Endothelial cell of umbilical vein (primary cell): ENCODE results near the gene HNRNPL. TPM values are rescaled to one million over a fixed set of nuclear protein-coding genes. Genes with fewer than 3 reads are reported as not detected.

ENCODE experiments used
- BruUV-seq: library from RNA; stranded (reverse); fragments of 400-500 nt; replicated peaks from 2 replicates; lab custom pipeline; 2021; lab: Mats Ljungman, UMichigan
- CTCF ChIA-PET: fragments of 300-600, 350-600 bp; sonication (Branson Sonifier 250); formaldehyde crosslinking; loops from one replicate; lab custom pipeline; 2021; ENCODE audit warnings: antibody characterized with exemption, inconsistent platforms; lab: Charles Lee
- POLR2A ChIA-PET: fragments of 300-600, 350-600 bp; sonication (Branson Sonifier 250); formaldehyde crosslinking; loops from one replicate; lab custom pipeline; 2021; ENCODE audit warnings: antibody characterized with exemption, inconsistent platforms; lab: Charles Lee
- DNase-seq: peaks from one replicate; pipeline ENCODE4 v3.0.0-alpha.2; 2011; ENCODE audit warnings: low read depth, low spot score
- FAIRE-seq: peaks from 2 replicates; lab custom pipeline; 2011; peaks lifted over from hg19 to GRCh38; lab: Jason Lieb, UNC
- H2AFZ ChIP-seq: 2 replicates; pipeline ENCODE4 v1.6.0; 2012; ENCODE audit warnings: low read depth, low read length, control low read depth, inconsistent platforms
- H3K27ac ChIP-seq: 2 replicates; pipeline ENCODE4 v1.5.1; 2011; ENCODE audit warnings: low read depth, mild to moderate bottlenecking, control low read depth, low read length, moderate library complexity; ENCODE audit not compliant: insufficient read depth
- H3K27me3 ChIP-seq, 2 experiments: 2 replicates each; pipeline versions ENCODE4 v1.6.0 to v1.6.1; 2011; ENCODE audit warnings: low read length in 2 of 2, mixed read lengths in 1 of 2; ENCODE audit not compliant: control insufficient read depth in 2 of 2, insufficient read depth in 2 of 2
- H3K36me3 ChIP-seq, 2 experiments: 2 replicates in 1 of 2; 3 replicates in 1 of 2; pipeline ENCODE4 v1.5.1; 2011; ENCODE audit warnings: low read length in 2 of 2, mild to moderate bottlenecking in 1 of 2, moderate library complexity in 1 of 2; ENCODE audit not compliant: control insufficient read depth in 2 of 2, insufficient read depth in 2 of 2; ENCODE audit errors: extremely low read depth in 1 of 2
- H3K4me1 ChIP-seq: 3 replicates; pipeline ENCODE4 v1.5.1; 2011; ENCODE audit warnings: mild to moderate bottlenecking, low read length; ENCODE audit not compliant: control insufficient read depth, insufficient read depth; ENCODE audit errors: extremely low read depth
- H3K4me2 ChIP-seq: 2 replicates; pipeline ENCODE4 v1.6.1; 2011; ENCODE audit warnings: low read length, control low read depth, mixed read lengths; ENCODE audit not compliant: insufficient read depth
- H3K4me3 ChIP-seq, 3 experiments: fragments of 200-600 bp in 1 of 3; sonication (generic), shearing (Covaris generic) in 1 of 3; replicated peaks in 1 of 3; 2 replicates each; pipeline ENCODE4 v1.5.1; 2011 to 2016; ENCODE audit warnings: control low read depth in 3 of 3, low read length in 3 of 3, mild to moderate bottlenecking in 2 of 3, inconsistent platforms in 1 of 3, low read depth in 1 of 3, moderate library complexity in 1 of 3; ENCODE audit not compliant: insufficient read depth in 1 of 3
- H3K79me2 ChIP-seq: 2 replicates; pipeline ENCODE4 v1.6.0; 2012; ENCODE audit warnings: low read length, inconsistent platforms; ENCODE audit not compliant: control insufficient read depth, insufficient read depth
- H3K9ac ChIP-seq: replicated peaks from 2 replicates; pipeline ENCODE3; 2011; ENCODE audit warnings: low read length, control low read depth; ENCODE audit not compliant: insufficient read depth; ENCODE audit errors: extremely low read depth
- H3K9me1 ChIP-seq: replicated peaks from 3 replicates; pipeline ENCODE4 v1.6.0; 2011; ENCODE audit warnings: mild to moderate bottlenecking, low read length; ENCODE audit not compliant: control insufficient read depth, insufficient read depth; ENCODE audit errors: extremely low read depth
- H3K9me3 ChIP-seq: replicated peaks from 2 replicates; pipeline ENCODE4 v1.5.1; 2012; ENCODE audit warnings: low read length, inconsistent platforms; ENCODE audit not compliant: control insufficient read depth, insufficient read depth
- H4K20me1 ChIP-seq: replicated peaks from 2 replicates; pipeline ENCODE3; 2011; ENCODE audit warnings: mild to moderate bottlenecking, low read length; ENCODE audit not compliant: control insufficient read depth, insufficient read depth; ENCODE audit errors: extremely low read depth
- EZH2 ChIP-seq: IDR thresholded peaks from 2 replicates; pipeline ENCODE4 v1.6.1; 2012; ENCODE audit warnings: borderline replicate concordance, low read depth, mild to moderate bottlenecking, moderate library complexity, low read length, inconsistent platforms; ENCODE audit not compliant: severe bottlenecking
- FOS ChIP-seq: IDR thresholded peaks from 2 replicates; pipeline ENCODE4 v1.6.1; 2011; ENCODE audit warnings: mild to moderate bottlenecking, low read length, moderate library complexity, borderline replicate concordance; ENCODE audit not compliant: insufficient read depth
- GATA2 ChIP-seq: IDR thresholded peaks from 2 replicates; pipeline ENCODE4 v1.7.0; 2011; ENCODE audit warnings: low read depth, mild to moderate bottlenecking, moderate library complexity, mixed read lengths, low read length; ENCODE audit not compliant: insufficient read length, insufficient read depth
- JUN ChIP-seq: IDR thresholded peaks from 2 replicates; pipeline ENCODE4 v1.6.1; 2011; ENCODE audit warnings: borderline replicate concordance, low read depth; ENCODE audit not compliant: insufficient read length, insufficient read depth
- MYC ChIP-seq: IDR thresholded peaks from one replicate; pipeline ENCODE4 v1.6.1; 2011; ENCODE audit warnings: mild to moderate bottlenecking, low read depth, low read length
- POLR2A ChIP-seq: IDR thresholded peaks from 2 replicates; pipeline ENCODE4 v1.6.1; 2012; ENCODE audit warnings: low read depth, mild to moderate bottlenecking, control low read depth, low read length
- POLR2AphosphoS5 ChIP-seq: IDR thresholded peaks from 2 replicates; pipeline ENCODE4 v1.6.1; 2012; ENCODE audit warnings: low read depth, mild to moderate bottlenecking, control low read depth, low read length, moderate library complexity; ENCODE audit not compliant: insufficient read depth
- dilution Hi-C: fragments of 300-500 bp; cut with MboI; formaldehyde crosslinking; loops from one replicate; pipeline ENCODE4 v1.15.0; 2019; ENCODE audit warnings: low sequenced_read_pairs; ENCODE audit not compliant: extremely low pct_ligation_motif_present
- intact Hi-C: fragments of 100-400 bp; cut with micrococcal nuclease; formaldehyde crosslinking; loops from one replicate; pipeline ENCODE4 v1.10.0; 2022
- polyA plus RNA-seq, 4 experiments: library from polyadenylated mRNA; depleted of rRNA in 3 of 4; stranded (reverse) in 3 of 4; unstranded in 1 of 4; fragments of >200 nt; gene quantifications; 2 replicates each; pipeline versions ENCODE4 v1.2.1 to v1.2.3, GENCODE V29; 2011 to 2012; ENCODE audit warnings: missing spikeins in 1 of 4
- total RNA-seq: library from RNA; stranded (reverse); gene quantifications from 2 replicates; pipeline ENCODE4 v1.2.3, GENCODE V29; 2021
- TF ChIP-seq, protein P1 (sequence below): IDR thresholded peaks from 2 replicates; pipeline ENCODE4 v1.6.1; 2011; ENCODE audit not compliant: insufficient read depth, insufficient read length
- TF ChIP-seq, protein P2 (sequence below), 2 donors: IDR thresholded peaks; 1 replicate in 1 of 2; 2 replicates in 1 of 2; pipeline ENCODE4 v1.5.1; 2011; ENCODE audit warnings: low read length in 2 of 2, mild to moderate bottlenecking in 2 of 2, moderate library complexity in 2 of 2, control low read depth in 1 of 2, inconsistent platforms in 1 of 2, low read depth in 1 of 2; ENCODE audit not compliant: insufficient read depth in 1 of 2; ENCODE audit errors: extremely low read depth in 1 of 2

HNRNPL gene
- total and polyA plus RNA-seq, 2 donors (not counting 3 experiments of a cell fraction or from before 2014, with no cell fraction given) = 305 to 451 TPM

DNA sequence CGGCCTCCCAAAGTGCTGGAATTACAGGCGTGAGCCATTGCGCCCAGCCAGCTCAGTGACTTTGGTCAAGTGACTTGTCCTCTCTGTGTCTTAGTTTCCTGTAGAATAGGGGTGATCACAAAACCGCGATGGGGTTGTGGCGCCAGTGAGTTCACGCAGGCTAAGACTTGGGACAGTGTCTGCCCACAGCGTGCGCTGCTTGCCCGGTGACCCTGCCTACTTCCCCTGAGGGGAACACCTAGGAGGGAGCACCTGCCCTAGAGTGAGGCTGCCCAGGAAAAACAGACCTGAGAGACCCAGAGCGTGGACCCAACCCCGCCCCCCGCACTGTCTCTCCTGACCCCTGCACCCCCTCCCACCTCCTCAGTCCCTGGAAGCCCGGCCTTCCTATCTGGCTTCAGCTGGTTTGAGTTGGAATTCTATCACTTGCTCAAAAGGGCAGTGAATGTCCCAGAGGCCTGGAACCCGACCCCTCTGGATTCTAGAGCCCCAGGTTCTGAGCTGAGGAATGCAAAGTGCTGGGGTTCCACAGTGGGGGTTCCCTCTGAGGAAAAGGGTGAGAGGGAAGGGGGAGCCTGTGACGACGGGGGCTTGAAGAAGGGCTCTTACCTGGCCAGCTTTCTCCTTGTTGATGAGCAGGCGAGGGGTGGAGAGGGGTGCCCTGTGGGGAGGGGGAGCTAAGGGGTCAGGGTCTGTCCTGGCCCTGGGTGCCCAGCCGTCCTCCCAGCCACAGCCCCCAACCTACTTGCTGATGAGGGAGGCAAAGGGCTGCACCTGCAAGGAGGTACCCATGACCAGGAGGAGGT is 30.5 kb upstream of the HNRNPL start:
- H3K79me2 ChIP-seq = no peaks in the 10 kb centered on the region
- H3K4me1 ChIP-seq = peaks cover 13% of the 10 kb centered on the region
- no peak overlapping the region for H2AFZ ChIP-seq
- TF ChIP-seq FOS = no peak
- no peak overlapping the region for H3K27ac ChIP-seq
- H3K9me1 ChIP-seq = no peaks in the 10 kb centered on the region
- H3K9me3 ChIP-seq = no peaks in the 10 kb centered on the region
- no peak overlapping the region for H3K4me2 ChIP-seq
- FAIRE-seq (no peak), DNase-seq (no peak)
- intact Hi-C loops (no loop called here), dilution Hi-C loops (no loop called here)
- peaks cover 0 to 9% of the 10 kb centered on the region in 2 experiments for H3K36me3 ChIP-seq
- H4K20me1 ChIP-seq = no peaks in the 10 kb centered on the region
- ChIA-PET POLR2A (no interaction called here), CTCF (no interaction called here)
- no peaks in the 10 kb centered on the region for H3K27me3 ChIP-seq
- no TSS peak for BruUV-seq
- H3K9ac ChIP-seq = no peak overlapping the region
- H3K4me3 ChIP-seq = no peak overlapping the region

GRCh38 chr19:38879400-38879751 is 29.6 kb upstream of the HNRNPL start:
- POLR2A ChIA-PET = no interaction called here
- no peak for FAIRE-seq
- intact Hi-C loops = no loop called here
- Histone ChIP-seq H3K4me1 (peaks cover 13% of the 10 kb centered on the region), H3K4me3 (no peak overlapping the region), H3K9me1 (no peaks in the 10 kb centered on the region), H3K36me3 (peaks cover 0 to 9% of the 10 kb centered on the region in 2 experiments), H3K27ac (no peak overlapping the region), H3K27me3 (no peaks in the 10 kb centered on the region), H3K4me2 (no peak overlapping the region), H2AFZ (no peak overlapping the region), H3K9me3 (no peaks in the 10 kb centered on the region), H3K79me2 (no peaks in the 10 kb centered on the region), H3K9ac (no peak overlapping the region), H4K20me1 (no peaks in the 10 kb centered on the region)
- no TSS peak for BruUV-seq
- no peak for DNase-seq
- TF ChIP-seq FOS (no peak), POLR2AphosphoS5 (no peak), GATA2 (no peak), POLR2A (no peak), EZH2 (no peak), MYC (no peak), JUN (no peak)
- TF ChIP-seq, protein P1, sequence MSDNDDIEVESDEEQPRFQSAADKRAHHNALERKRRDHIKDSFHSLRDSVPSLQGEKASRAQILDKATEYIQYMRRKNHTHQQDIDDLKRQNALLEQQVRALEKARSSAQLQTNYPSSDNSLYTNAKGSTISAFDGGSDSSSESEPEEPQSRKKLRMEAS = no peak
- TF ChIP-seq, protein P2, sequence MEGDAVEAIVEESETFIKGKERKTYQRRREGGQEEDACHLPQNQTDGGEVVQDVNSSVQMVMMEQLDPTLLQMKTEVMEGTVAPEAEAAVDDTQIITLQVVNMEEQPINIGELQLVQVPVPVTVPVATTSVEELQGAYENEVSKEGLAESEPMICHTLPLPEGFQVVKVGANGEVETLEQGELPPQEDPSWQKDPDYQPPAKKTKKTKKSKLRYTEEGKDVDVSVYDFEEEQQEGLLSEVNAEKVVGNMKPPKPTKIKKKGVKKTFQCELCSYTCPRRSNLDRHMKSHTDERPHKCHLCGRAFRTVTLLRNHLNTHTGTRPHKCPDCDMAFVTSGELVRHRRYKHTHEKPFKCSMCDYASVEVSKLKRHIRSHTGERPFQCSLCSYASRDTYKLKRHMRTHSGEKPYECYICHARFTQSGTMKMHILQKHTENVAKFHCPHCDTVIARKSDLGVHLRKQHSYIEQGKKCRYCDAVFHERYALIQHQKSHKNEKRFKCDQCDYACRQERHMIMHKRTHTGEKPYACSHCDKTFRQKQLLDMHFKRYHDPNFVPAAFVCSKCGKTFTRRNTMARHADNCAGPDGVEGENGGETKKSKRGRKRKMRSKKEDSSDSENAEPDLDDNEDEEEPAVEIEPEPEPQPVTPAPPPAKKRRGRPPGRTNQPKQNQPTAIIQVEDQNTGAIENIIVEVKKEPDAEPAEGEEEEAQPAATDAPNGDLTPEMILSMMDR (IDR thresholded peaks at IDR 0.05; ENCODE audit: extremely low read depth in 1 of 2, insufficient read depth in 1 of 2, low read depth in 1 of 2, low read length in 2 of 2) = no peak
- dilution Hi-C loops = no loop called here
- CTCF ChIA-PET = interaction anchor here (1.0 to 2.7 kb wide), 2 partner anchors 8 to 10 kb away, joined by 6 to 18 read pairs; no protein-coding TSS in a partner anchor
